HG03196 (cell line): ENCODE data around the gene CUL9.
A peak's percentile ranks its signal among the peaks of the same experiment; 100 is the strongest.

Experiments used
- ATAC-seq: cut with Tn5 transposase; IDR thresholded peaks from one replicate; pipeline ENCODE4 v1.9.1; 2021; ENCODE audit not compliant: unreplicated experiment

CUL9 gene

DNA sequence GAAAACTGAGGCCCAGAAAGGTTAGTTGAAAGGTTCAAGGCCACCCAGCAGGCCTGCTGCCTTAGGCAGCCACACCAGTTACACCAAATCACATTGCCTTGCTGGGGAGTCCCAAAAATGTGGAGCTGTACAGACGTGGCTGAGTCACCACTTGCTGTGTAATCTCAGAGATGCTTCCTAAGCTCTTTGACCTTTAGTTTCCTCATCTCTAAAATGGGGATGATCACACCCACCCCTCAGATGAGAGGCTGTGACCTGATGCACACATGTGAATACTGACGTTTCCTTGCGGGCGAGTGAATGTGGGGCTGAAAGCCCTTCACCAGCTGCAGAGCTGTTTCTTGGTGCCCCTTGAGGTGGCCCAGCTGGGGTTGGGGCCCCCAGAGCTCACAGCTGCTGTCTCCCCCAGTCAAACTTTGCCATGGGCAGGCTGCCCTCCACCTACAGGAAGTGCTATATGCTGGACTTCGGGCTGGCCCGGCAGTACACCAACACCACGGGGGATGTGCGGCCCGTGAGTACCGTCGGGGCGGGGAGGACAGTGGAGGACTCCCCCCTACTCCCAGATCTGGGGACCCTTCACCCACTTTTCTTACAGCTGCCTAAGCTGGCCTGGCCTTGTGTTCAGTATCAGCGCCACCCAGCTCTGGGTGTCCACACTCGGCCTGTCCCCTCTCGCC is 72.3 kb downstream of the CUL9 start:
- ATAC-seq: no peak

DNA sequence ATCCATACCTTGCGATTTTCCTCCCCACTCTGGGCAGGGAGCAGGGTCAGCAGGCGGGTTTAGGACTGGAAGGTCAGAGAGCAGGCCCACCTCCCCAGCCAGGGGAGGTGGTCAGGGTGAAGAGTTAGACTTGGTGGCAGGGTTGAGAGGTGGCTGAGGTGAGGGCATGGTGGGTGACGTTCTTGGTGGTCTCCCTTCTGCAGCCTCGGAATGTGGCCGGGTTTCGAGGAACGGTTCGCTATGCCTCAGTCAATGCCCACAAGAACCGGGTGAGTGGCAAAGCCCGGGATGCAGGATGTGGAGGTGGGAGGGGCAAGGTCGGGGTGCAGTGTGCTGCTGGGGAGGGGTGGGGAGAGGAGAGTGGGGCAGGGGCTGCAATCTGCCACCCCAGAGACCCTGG is 72.8 kb downstream of the CUL9 start:
- ATAC-seq: no peak

DNA sequence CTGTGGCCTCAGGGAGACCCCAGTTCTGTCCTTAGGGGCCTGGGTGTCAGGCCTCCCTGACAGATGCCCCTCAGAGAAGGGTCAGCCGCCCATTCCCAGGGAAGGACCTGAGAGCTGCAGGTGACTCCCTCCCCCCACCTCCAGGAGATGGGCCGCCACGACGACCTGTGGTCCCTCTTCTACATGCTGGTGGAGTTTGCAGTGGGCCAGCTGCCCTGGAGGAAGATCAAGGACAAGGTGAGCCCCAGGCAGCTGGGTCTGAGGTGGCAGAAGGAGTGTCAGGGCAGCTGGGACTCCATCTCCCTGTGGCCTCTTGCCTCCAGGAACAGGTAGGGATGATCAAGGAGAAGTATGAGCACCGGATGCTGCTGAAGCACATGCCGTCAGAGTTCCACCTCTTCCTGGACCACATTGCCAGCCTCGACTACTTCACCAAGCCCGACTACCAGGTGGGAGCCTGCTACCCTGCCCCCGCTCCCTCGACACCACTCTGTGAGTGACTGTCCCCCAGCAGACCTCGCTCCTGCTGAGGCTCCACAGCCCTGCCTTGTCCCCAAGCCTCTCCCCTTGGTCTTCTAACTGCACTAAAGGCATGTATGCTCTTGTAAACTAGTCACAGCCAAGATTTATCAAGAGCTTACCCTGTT is 73.5 kb downstream of the CUL9 start:
- ATAC-seq: no peak

DNA sequence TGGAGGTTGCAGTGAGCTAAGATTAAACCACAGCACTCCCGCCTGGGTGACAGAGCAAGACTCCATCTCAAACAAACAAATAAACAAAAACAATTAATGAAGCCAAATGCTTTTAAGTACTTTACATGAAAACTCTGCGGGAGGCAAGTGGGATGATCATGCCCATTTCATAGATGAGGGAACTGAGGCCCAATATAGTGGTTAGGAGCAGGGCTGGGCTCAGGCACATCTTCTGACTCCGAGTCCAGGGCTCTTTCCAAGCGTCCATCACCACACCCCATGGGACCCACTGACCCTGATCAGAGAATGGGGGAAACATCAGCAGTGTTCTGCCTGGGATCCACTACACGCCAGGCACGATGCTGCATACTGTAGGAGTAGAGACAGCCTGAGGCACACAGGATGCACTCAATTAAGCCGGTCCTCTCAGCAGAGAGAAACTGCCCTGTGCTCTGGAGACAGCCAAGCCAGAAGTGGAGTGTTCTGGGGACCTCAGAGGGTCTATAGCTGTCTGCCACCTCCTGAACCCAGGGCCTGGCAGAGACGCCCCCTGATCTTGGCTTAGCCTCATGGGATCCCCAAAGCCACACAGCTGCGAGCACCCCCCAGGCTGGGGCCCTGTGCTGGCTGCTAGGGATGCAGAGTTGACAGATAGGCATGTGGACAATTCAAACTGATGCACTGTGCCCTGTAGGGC is 74.8 kb downstream of the CUL9 start:
- ATAC-seq: no peak

DNA sequence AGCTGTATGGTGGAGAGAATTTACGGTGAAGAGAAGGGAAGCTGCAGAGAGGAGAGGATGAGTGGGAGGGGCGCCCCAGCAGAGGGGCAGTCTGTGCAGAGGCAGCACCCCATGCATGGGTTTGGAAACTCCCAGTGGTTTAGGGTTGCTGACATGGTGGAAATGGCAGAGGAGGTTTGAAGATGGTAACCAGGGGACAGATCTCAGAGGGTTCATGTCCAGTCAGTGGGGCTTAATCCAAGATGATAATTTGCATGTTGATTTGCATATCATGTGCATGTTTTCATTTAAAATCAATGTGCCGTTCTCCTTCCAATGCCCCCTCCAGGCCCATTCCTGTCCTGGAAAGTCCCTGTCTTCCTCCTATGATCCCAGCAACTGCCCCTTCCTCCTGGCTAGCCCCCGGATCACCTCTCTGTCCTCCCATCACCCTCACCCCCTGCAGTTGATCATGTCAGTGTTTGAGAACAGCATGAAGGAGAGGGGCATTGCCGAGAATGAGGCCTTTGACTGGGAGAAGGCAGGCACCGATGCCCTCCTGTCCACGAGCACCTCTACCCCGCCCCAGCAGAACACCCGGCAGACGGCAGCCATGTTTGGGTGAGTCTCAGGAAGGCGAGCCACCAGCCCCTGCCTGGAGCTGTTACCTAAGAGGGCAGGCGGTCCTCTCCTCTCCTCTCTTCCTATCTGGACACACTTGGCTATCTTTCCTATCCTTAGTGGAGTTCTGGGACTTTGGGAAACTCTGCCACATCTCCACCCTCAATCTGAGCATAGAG is 75.6 kb downstream of the CUL9 start:
- ATAC-seq: no peak

- ATAC-seq: no peak
These were observed 76.2 kb downstream of the CUL9 start for GRCh38 chr6:43258180-43258579.

DNA sequence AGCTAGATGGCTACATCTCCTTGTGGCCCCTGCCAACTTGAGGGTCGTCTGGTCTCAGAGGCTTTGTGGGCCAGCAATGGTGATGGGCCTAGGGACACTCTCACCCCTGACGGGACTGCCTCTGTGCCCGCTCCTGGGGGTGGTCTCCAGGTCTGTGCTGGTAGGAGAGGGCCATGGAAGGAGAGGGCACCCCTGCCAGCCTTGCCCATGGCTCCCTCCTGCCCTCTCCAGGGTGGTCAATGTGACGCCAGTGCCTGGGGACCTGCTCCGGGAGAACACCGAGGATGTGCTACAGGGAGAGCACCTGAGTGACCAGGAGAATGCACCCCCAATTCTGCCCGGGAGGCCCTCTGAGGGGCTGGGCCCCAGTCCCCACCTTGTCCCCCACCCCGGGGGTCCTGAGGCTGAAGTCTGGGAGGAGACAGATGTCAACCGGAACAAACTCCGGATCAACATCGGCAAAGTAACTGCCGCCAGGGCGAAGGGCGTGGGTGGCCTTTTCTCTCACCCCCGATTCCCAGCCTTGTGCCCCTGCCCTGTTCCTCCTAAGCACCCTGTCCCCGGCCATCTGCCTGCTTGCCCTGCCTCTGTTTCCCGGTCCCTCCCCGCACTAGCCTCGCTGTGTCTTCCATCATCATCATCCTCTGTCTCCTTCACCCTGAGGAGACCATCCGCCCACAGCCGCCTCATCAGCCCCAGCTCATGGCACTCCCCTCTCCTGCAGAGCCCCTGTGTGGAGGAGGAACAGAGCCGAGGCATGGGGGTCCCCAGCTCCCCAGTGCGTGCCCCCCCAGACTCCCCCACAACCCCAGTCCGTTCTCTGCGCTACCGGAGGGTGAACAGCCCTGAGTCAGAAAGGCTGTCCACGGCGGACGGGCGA is 77.1 kb downstream of the CUL9 start:
- no peak for ATAC-seq

DNA sequence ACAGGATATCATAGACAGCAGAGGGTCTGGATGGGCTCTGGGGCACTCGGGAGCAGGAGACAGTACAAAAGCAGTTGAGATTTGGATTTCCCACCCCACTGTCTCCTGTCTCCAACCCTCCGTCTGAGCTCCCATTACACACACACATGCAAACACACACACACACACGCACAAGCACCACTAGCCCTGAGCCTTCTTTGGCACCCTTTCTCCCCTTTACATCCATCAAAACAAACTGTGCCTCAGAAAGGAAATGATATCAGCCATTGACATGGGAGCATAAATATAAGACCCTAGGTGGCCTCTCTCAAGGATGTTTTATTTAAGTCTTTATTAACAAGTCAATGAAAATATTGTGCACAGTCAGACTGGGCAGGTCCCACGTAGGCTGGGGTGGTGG is 78.8 kb downstream of the CUL9 start:
- no peak for ATAC-seq

GRCh38 chr6:43261198-43261597 is 79.2 kb downstream of the CUL9 start:
- no peak for ATAC-seq

GRCh38 chr6:43262000-43262779 is 80.2 kb downstream of the CUL9 start:
- no peak for ATAC-seq

DNA sequence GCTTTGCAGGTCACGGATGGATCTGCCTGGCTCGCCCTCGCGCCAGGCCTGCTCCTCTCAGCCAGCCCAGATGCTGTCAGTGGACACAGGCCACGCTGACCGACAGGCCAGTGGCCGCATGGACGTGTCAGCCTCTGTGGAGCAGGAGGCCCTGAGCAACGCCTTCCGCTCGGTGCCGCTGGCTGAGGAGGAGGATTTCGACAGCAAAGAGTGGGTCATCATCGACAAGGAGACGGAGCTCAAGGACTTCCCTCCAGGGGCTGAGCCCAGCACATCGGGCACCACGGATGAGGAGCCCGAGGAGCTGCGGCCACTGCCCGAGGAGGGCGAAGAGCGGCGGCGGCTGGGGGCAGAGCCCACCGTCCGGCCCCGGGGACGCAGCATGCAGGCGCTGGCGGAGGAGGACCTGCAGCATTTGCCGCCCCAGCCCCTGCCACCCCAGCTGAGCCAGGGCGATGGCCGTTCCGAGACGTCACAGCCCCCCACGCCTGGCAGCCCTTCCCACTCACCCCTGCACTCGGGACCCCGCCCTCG is 80.9 kb downstream of the CUL9 start:
- ATAC-seq: no peak

GRCh38 chr6:43263314-43264178 is 81.5 kb downstream of the CUL9 start:
- ATAC-seq: peak; percentile 66

DNA sequence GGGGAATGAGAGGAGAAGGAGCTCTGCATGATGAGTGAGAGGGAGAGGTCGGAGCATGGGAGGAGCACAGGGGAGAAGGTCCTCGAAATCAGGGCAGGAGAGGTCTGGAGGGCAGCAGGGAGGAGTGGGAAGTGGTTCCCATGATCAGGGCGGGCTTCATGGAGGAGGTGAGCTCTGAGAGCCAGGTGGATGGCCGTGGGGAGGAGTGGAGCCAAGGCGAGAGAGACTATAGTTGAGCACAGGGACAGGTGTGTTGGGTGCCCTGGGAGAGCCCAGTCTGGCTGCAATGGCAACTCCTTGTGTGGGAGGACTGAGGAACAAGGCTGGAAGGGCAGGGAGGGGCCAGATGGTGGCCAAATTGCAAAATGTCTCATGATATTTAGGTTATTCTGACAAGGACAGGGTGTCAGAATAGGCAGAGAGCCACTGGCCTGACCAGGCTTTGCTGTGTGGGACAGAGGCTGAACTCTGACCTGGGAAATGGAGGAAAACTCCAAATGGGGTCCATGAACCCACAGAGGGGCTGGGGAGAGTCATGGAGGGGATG is 82.7 kb downstream of the CUL9 start:
- no peak for ATAC-seq

GRCh38 chr6:43265564-43265963 is 83.6 kb downstream of the CUL9 start:
- ATAC-seq: no peak

- no peak for ATAC-seq
These were observed 85.8 kb downstream of the CUL9 start for GRCh38 chr6:43267619-43268354.

DNA sequence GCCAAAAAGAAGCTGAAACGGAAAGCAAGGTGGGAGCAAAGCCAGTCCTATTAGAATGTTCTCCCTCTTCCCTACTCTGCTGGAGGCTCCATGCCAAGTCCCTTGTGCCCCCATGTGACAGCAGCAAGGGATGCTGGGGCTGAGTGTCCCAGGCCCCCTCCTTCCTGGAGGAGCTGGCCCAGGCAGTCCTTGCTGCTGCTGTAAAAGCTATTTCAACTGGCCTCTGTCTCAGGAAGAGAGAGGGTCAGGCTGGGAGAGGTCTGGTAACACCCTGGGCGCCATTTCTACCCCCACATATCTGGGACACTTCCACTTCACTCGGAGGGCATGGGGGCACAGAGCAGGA is 86.3 kb downstream of the CUL9 start:
- ATAC-seq: no peak

DNA sequence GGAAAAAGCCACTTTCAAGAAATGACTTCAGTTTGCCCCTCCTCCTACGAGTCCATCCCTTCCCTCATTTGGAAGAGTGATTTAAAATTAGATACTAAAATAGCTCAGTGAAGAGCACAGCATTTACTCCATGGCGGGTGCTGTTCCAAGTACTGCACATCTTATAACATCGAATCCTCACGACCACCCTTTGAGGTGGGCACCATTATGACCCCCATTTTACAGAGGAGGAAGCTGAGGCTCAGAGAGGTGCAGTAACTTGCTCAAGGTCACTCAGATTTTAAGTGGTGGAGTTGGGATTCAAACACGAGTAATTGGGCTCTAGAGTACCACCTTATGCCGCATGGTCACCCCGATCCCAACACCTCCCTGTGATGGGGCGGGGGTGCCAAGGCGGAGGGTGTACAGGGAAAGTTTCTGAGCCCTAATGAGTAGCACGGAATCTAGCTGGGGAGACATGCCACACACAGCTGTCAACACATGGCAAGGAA is 86.8 kb downstream of the CUL9 start:
- no peak for ATAC-seq
